Measurements from ENCODE around the gene LAGE3.

Gene LAGE3

GRCh38 chrX:154458116-154458953, 20.7 kb downstream of the LAGE3 start, which contains the start of gene PLXNA3:
Gene PLXNA3 (plus strand): TSS chrX:154458281. CDS start chrX:154460184, 1,903 bp downstream.
- POLR2A ChIA-PET: interaction anchor here (0.6 to 2.8 kb wide), 16 partner anchors 13 to 88 kb away, joined by 3 to 15 read pairs (median 4); partner anchors contain the start of genes LAGE3, RPL10, SLC10A3 and UBL4A
- TF ChIP-seq ZBTB8A (tag by site-specific recombination; IDR thresholded peaks at IDR 0.05) (0 out of 2 replicates have a peak, but pooled peaks have one; percentile 11), GLIS2 (tag by site-specific recombination; IDR thresholded peaks at IDR 0.05) (peak; percentile 93), ZXDB (tag by site-specific recombination; IDR thresholded peaks at IDR 0.05) (no peak), ZNF169 (tag by site-specific recombination; IDR thresholded peaks at IDR 0.05) (no peak), YY1 (tag by site-specific recombination; IDR thresholded peaks at IDR 0.05) (no peak), SCRT2 (tag by site-specific recombination; IDR thresholded peaks at IDR 0.05) (peak; percentile 90), ZBTB48 (tag by site-specific recombination; IDR thresholded peaks at IDR 0.05) (peak; percentile 61; the same call in 1 of the 2 replicates), ZIC2 (tag by site-specific recombination; IDR thresholded peaks at IDR 0.05) (peak; percentile 34; the same call in 1 of the 2 replicates), SCRT1 (tag by site-specific recombination; IDR thresholded peaks at IDR 0.05; ENCODE audit: borderline replicate concordance) (peak; percentile 80; the same call in 1 of the 2 replicates), TCF7L2 (IDR thresholded peaks at IDR 0.05; ENCODE audit: borderline replicate concordance, low read depth, low read length) (no peak), ZBTB7A (tag by site-specific recombination; IDR thresholded peaks at IDR 0.05; ENCODE audit: low read depth) (0 out of 2 replicates have a peak, but pooled peaks have one; percentile 26), HIC1 (tag by site-specific recombination; IDR thresholded peaks at IDR 0.05) (peak; percentile 74), ZBTB26 (tag by site-specific recombination; optimal IDR thresholded peaks at IDR 0.05) (peak; percentile 31), GLIS1 (tag by site-specific recombination; IDR thresholded peaks at IDR 0.05) (peak; percentile 52; the same call in 1 of the 2 replicates)
- TF ChIP-seq, protein P1, sequence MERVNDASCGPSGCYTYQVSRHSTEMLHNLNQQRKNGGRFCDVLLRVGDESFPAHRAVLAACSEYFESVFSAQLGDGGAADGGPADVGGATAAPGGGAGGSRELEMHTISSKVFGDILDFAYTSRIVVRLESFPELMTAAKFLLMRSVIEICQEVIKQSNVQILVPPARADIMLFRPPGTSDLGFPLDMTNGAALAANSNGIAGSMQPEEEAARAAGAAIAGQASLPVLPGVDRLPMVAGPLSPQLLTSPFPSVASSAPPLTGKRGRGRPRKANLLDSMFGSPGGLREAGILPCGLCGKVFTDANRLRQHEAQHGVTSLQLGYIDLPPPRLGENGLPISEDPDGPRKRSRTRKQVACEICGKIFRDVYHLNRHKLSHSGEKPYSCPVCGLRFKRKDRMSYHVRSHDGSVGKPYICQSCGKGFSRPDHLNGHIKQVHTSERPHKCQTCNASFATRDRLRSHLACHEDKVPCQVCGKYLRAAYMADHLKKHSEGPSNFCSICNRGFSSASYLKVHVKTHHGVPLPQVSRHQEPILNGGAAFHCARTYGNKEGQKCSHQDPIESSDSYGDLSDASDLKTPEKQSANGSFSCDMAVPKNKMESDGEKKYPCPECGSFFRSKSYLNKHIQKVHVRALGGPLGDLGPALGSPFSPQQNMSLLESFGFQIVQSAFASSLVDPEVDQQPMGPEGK (tag by site-specific recombination; IDR thresholded peaks at IDR 0.05): peak; percentile 74
- TF ChIP-seq, protein P2, sequence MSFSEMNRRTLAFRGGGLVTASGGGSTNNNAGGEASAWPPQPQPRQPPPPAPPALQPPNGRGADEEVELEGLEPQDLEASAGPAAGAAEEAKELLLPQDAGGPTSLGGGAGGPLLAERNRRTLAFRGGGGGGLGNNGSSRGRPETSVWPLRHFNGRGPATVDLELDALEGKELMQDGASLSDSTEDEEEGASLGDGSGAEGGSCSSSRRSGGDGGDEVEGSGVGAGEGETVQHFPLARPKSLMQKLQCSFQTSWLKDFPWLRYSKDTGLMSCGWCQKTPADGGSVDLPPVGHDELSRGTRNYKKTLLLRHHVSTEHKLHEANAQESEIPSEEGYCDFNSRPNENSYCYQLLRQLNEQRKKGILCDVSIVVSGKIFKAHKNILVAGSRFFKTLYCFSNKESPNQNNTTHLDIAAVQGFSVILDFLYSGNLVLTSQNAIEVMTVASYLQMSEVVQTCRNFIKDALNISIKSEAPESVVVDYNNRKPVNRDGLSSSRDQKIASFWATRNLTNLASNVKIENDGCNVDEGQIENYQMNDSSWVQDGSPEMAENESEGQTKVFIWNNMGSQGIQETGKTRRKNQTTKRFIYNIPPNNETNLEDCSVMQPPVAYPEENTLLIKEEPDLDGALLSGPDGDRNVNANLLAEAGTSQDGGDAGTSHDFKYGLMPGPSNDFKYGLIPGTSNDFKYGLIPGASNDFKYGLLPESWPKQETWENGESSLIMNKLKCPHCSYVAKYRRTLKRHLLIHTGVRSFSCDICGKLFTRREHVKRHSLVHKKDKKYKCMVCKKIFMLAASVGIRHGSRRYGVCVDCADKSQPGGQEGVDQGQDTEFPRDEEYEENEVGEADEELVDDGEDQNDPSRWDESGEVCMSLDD (tag by site-specific recombination; IDR thresholded peaks at IDR 0.05): peak; percentile 78; the same call in 1 of the 2 replicates

More at GRCh38 chrX:154458116-154458953, 20.7 kb downstream of the LAGE3 start, which contains the start of gene PLXNA3:
- H3K27ac ChIP-seq (ENCODE audit: extremely low read depth, low read depth, low read length): peak within 1 kb of the TSS; percentile 75
- H3K9me3 ChIP-seq (ENCODE audit: control insufficient read depth, insufficient read depth, low read depth, low read length): no peaks in the 10 kb centered on the region
- CTCF ChIA-PET: no interaction called here
- H3K4me1 ChIP-seq (ENCODE audit: control insufficient read depth, insufficient read depth, low read length): no peaks in the 10 kb centered on the region
- peaks cover 0 to 33% of the 10 kb centered on the region in 2 experiments; a peak in 2 of 3 replicates for H3K36me3 ChIP-seq (ENCODE audit: control insufficient read depth in 2 of 2, insufficient read depth in 1 of 2, low read length in 2 of 2)
- peak within 1 kb of the TSS; percentile 70 for H3K4me3 ChIP-seq (ENCODE audit: low read depth, low read length)

All from HEK293 (cell line).